Body of pancreas (tissue), 4 donors: ENCODE measurements around the gene ATIC. TPM values are rescaled to one million over a fixed set of nuclear protein-coding genes. Genes with fewer than 3 reads are reported as not detected.

ENCODE experiments used
- ATAC-seq: fragments of 150-250 bp; one replicate; pipeline ENCODE4 v1.9.1; 2016
- DNase-seq, 4 donors: peaks; one replicate each; pipeline ENCODE4 v3.0.0-alpha.2; 2019
- H3K27ac ChIP-seq, 4 donors: fragments of 200-600 bp; sonication (generic); 1 replicate in 3 of 4; 2 replicates in 1 of 4; pipeline versions ENCODE4 v1.5.1 to v1.6.1; 2016 to 2019; ENCODE audit warnings: mild to moderate bottlenecking in 1 of 4, mixed read lengths in 1 of 4, moderate library complexity in 1 of 4
- H3K27me3 ChIP-seq, 2 donors: fragments of 200-600 bp; sonication (generic); one replicate each; pipeline ENCODE4 v1.6.0; 2016; ENCODE audit warnings: mild to moderate bottlenecking in 1 of 2
- H3K36me3 ChIP-seq, 2 donors: fragments of 200-600 bp; sonication (generic); replicated peaks in 1 of 2; 2 replicates each; pipeline ENCODE4 v1.5.1; 2016; ENCODE audit warnings: low read depth in 2 of 2; ENCODE audit not compliant: insufficient read depth in 1 of 2
- H3K4me1 ChIP-seq: fragments of 200-600 bp; sonication (generic); one replicate; pipeline ENCODE4 v1.6.0; 2016
- H3K4me3 ChIP-seq, 2 donors: fragments of 200-600 bp; sonication (generic); 1 replicate in 1 of 2; 2 replicates in 1 of 2; pipeline ENCODE4 v1.5.1; 2016 to 2019
- H3K9me3 ChIP-seq, 3 donors: fragments of 200-600 bp; sonication (generic); 1 replicate in 2 of 3; 2 replicates in 1 of 3; pipeline ENCODE4 v1.5.1; 2016
- CTCF ChIP-seq, 7 experiments: fragments of 450-650 bp in 4 of 7; fragments of 200-600 bp in 3 of 7; sonication (generic) in 3 of 7; IDR thresholded peaks; one replicate each; pipeline ENCODE4 v1.5.1; 2016 to 2019; ENCODE audit warnings: antibody characterized with exemption in 7 of 7
- POLR2A ChIP-seq, 3 donors: fragments of 450-650 bp; IDR thresholded peaks; one replicate each; pipeline ENCODE4 v1.6.1; 2016; ENCODE audit warnings: antibody characterized with exemption in 3 of 3, mild to moderate bottlenecking in 2 of 3
- WGBS, 2 donors: methylation state at CpG; one replicate each; pipeline ENCODE4 v1.1.5; 2017; 5-methylcytosine and 5-hydroxymethylcytosine counted together
- intact Hi-C: fragments of 100-400 bp; cut with DNase I; formaldehyde crosslinking; loops from one replicate; pipeline ENCODE4 v1.15.1; 2023
- total RNA-seq, 2 donors: library from RNA; depleted of rRNA; stranded (reverse); fragments of >200 nt; gene quantifications; one replicate each; pipeline ENCODE4 v1.1.0, GENCODE V29; 2016

Gene ATIC
- total RNA-seq, 2 donors from 2014 or later: 30.3 to 38.1 TPM

- Histone ChIP-seq H3K9me3 (no peaks in the 10 kb centered on the region), H3K4me3 (no peak overlapping the region), H3K27me3 (no peaks in the 10 kb centered on the region), H3K36me3 (peaks cover 0 to 3% of the 10 kb centered on the region in 2 donors), H3K27ac (no peak overlapping the region), H3K4me1 (no peaks in the 10 kb centered on the region)
- no peak for TF ChIP-seq CTCF (IDR thresholded peaks at IDR 0.05)
- TF ChIP-seq POLR2A (IDR thresholded peaks at IDR 0.05): no peak
- 92 to 93% methylated on average over 10 of the region's 10 CpGs for WGBS, 2 donors
- intact Hi-C loops: no loop called here
- ATAC-seq (no peak), DNase-seq (no peak)
These were observed 52.6 kb downstream of the ATIC start for GRCh38 chr2:215364157-215365155.

GRCh38 chr2:215365184-215365658 lies 53.4 kb downstream of the ATIC start:
- TF ChIP-seq CTCF (IDR thresholded peaks at IDR 0.05) (no peak), POLR2A (IDR thresholded peaks at IDR 0.05) (no peak)
- ATAC-seq (no peak), DNase-seq (no peak)
- H3K27ac ChIP-seq: no peak overlapping the region
- H3K9me3 ChIP-seq: no peaks in the 10 kb centered on the region
- H3K36me3 ChIP-seq: peaks cover 0 to 3% of the 10 kb centered on the region in 2 donors
- no peaks in the 10 kb centered on the region for H3K4me1 ChIP-seq
- 84 to 90% methylated on average over 4 of the region's 4 CpGs for WGBS, 2 donors
- intact Hi-C loops: no loop called here
- no peaks in the 10 kb centered on the region for H3K27me3 ChIP-seq
- H3K4me3 ChIP-seq: no peak overlapping the region

GRCh38 chr2:215366440-215367032 lies 54.7 kb downstream of the ATIC start:
- Histone ChIP-seq H3K27me3 (no peaks in the 10 kb centered on the region), H3K36me3 (peaks cover 0 to 3% of the 10 kb centered on the region in 2 donors), H3K27ac (no peak overlapping the region), H3K9me3 (no peaks in the 10 kb centered on the region), H3K4me3 (no peak overlapping the region), H3K4me1 (no peaks in the 10 kb centered on the region)
- intact Hi-C loops: no loop called here
- no peak for ATAC-seq
- WGBS, 2 donors: 88 to 90% methylated on average over 4 of the region's 4 CpGs
- no peak for DNase-seq
- no peak for TF ChIP-seq CTCF (IDR thresholded peaks at IDR 0.05)
- TF ChIP-seq POLR2A (IDR thresholded peaks at IDR 0.05): no peak

GRCh38 chr2:215367662-215368492 lies 56.0 kb downstream of the ATIC start:
- no peak overlapping the region for H3K27ac ChIP-seq
- no peaks in the 10 kb centered on the region for H3K27me3 ChIP-seq
- H3K4me1 ChIP-seq: no peaks in the 10 kb centered on the region
- DNase-seq (no peak), ATAC-seq (no peak)
- intact Hi-C loops: no loop called here
- WGBS, 2 donors: 89 to 90% methylated on average over 11 of the region's 11 CpGs
- H3K4me3 ChIP-seq: no peak overlapping the region
- H3K9me3 ChIP-seq: no peaks in the 10 kb centered on the region
- TF ChIP-seq CTCF (IDR thresholded peaks at IDR 0.05): no peak
- no peak for TF ChIP-seq POLR2A (IDR thresholded peaks at IDR 0.05)
- peaks cover 0 to 3% of the 10 kb centered on the region in 2 donors for H3K36me3 ChIP-seq
